Superior temporal gyrus (tissue), 1 donor: ENCODE measurements around the gene TTC9B.
"Not testable (repeated sequence)": the region's sequence is repeated elsewhere in the genome, so short reads cannot be mapped to it uniquely, and the experiment has no call there.

Experiments
- DNase-seq: peaks from one replicate; pipeline ENCODE4 v3.0.0-alpha.2; 2016; ENCODE audit errors: extremely low spot score

The TTC9B gene

GRCh38 chr19:40170303-40170989, 47.7 kb downstream of the TTC9B start:
- not testable (repeated sequence) for DNase-seq

GRCh38 chr19:40169482-40170302, 48.5 kb downstream of the TTC9B start:
- not testable (repeated sequence) for DNase-seq
